Measurements from ENCODE around the gene PCDHAC2. TPM values are rescaled to one million over a fixed set of nuclear protein-coding genes. Genes with fewer than 3 reads are reported as not detected.

PCDHAC2 gene
- polyA plus RNA-seq, 2 donors: 0.02 to 0.06 TPM

DNA sequence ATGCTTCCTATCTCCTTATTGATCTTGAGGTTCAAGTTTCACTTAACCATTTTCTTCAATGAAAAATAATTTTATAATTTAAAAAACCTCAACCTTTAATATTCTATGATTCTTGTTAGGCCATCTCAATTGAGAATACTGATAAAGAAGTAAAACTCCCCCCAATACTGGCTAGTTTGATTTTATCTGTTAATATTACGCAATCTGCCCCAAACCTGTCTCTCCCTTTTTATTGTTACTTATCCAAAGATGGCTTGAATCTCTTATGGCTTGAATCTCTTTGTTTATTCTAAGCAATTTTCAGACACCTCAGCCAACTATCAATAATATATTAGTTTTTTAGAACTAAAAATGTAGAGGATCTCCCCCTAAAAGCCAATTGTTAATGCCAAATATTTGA lies 4.1 kb upstream of the PCDHAC2 start:
- peaks cover 1 to 9% of the 10 kb centered on the region in 2 donors for H3K4me1 ChIP-seq (ENCODE audit: control insufficient read depth in 2 of 2, insufficient read depth in 2 of 2, low read length in 1 of 2)
- H3K9me3 ChIP-seq (ENCODE audit: control insufficient read depth in 2 of 2, insufficient read depth in 1 of 2, low read depth in 1 of 2, low read length in 1 of 2): no peaks in the 10 kb centered on the region
- no peak overlapping the region for H3K4me3 ChIP-seq (ENCODE audit: low read depth in 1 of 2, low read length in 2 of 2)
- no peaks in the 10 kb centered on the region for H3K36me3 ChIP-seq (ENCODE audit: control insufficient read depth in 2 of 2, insufficient read depth in 2 of 2, low read length in 1 of 2)
- no peak overlapping the region for H3K27ac ChIP-seq (ENCODE audit: low read depth in 2 of 2, low read length in 1 of 2)
- 81 to 89% methylated on average over 1 of the region's 1 CpG for WGBS, 2 donors
- peaks cover 0 to 3% of the 10 kb centered on the region in 2 donors for H3K27me3 ChIP-seq (ENCODE audit: control insufficient read depth in 1 of 2, insufficient read depth in 2 of 2, low read length in 2 of 2)

DNA sequence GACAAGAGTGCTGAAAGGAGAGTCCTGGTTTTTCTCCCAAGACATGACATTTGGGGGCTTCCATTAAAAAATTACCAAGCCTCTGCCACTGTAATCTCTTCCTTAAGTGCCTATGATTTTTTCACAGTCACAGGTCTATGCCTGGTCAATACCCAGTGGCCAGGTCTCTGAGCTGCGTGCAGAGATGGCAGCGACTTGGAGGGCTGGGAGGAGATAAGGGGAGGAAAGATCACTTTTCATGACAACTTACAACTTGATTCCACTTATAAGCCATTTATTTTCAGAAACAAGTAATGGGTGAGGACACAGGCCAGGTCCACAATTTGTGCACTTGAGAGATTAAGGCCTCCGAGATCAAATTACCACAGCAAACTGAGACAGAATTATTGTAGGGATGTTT lies 1.9 kb upstream of the PCDHAC2 start:
- Histone ChIP-seq H3K36me3 (ENCODE audit: control insufficient read depth in 2 of 2, insufficient read depth in 2 of 2, low read length in 1 of 2) (no peaks in the 10 kb centered on the region), H3K4me1 (ENCODE audit: control insufficient read depth in 2 of 2, insufficient read depth in 2 of 2, low read length in 1 of 2) (peaks cover 3 to 9% of the 10 kb centered on the region in 2 donors), H3K27ac (ENCODE audit: low read depth in 2 of 2, low read length in 1 of 2) (no peak overlapping the region), H3K4me3 (ENCODE audit: low read depth in 1 of 2, low read length in 2 of 2) (no peak overlapping the region), H3K9me3 (ENCODE audit: control insufficient read depth in 2 of 2, insufficient read depth in 1 of 2, low read depth in 1 of 2, low read length in 1 of 2) (no peaks in the 10 kb centered on the region), H3K27me3 (ENCODE audit: control insufficient read depth in 1 of 2, insufficient read depth in 2 of 2, low read length in 2 of 2) (peaks cover 0 to 3% of the 10 kb centered on the region in 2 donors)
- 63 to 73% methylated on average over 3 of the region's 3 CpGs for WGBS, 2 donors

DNA sequence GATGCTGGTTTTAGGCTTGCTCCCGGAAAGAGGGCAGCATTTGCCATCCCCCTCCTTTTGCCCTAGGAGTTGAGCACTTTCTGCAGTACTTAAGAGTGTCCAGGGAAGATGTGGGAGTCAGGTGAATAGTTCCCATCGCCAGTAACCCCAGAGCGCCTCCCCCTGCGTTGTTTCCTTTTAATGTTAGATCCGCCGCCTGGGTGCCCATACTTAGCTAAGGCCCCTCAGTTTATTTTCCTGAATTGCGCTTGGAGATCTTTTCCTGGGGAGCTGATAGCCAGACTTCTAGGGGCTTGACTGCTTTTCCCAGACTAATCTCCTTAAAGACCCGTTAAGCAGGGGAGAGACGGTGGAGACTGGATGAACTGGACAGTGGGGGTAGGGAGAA lies 377 bp upstream of the PCDHAC2 start:
- Histone ChIP-seq H3K27ac (ENCODE audit: low read depth in 2 of 2, low read length in 1 of 2) (no peak overlapping the region), H3K27me3 (ENCODE audit: control insufficient read depth in 1 of 2, insufficient read depth in 2 of 2, low read length in 2 of 2) (peaks cover 0 to 3% of the 10 kb centered on the region in 2 donors), H3K9me3 (ENCODE audit: control insufficient read depth in 2 of 2, insufficient read depth in 1 of 2, low read depth in 1 of 2, low read length in 1 of 2) (no peaks in the 10 kb centered on the region), H3K4me1 (ENCODE audit: control insufficient read depth in 2 of 2, insufficient read depth in 2 of 2, low read length in 1 of 2) (peaks cover 3 to 9% of the 10 kb centered on the region in 2 donors), H3K36me3 (ENCODE audit: control insufficient read depth in 2 of 2, insufficient read depth in 2 of 2, low read length in 1 of 2) (no peaks in the 10 kb centered on the region), H3K4me3 (ENCODE audit: low read depth in 1 of 2, low read length in 2 of 2) (peak overlapping the region; percentile 40 to 50)
- WGBS, 2 donors: 3 to 4% methylated on average over 9 of the region's 9 CpGs

DNA sequence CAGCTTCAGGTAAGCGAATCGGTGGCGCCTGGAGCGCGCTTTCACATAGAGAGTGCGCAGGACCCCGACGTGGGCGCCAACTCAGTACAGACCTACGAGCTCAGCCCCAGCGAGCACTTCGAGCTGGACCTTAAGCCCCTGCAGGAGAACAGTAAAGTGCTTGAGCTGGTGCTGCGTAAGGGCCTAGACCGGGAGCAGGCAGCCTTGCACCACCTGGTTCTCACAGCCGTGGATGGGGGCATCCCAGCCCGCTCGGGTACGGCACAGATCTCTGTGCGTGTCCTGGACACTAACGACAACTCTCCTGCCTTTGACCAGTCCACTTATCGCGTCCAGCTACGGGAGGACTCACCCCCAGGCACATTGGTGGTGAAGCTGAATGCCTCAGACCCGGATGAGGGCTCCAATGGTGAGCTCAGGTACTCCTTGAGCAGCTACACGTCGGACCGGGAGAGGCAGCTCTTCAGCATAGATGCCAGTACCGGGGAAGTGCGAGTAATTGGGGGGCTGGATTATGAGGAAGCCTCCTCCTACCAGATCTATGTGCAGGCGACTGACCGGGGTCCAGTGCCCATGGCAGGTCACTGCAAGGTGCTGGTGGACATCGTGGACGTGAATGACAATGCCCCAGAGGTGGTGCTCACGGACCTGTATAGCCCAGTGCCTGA lies 1.1 kb downstream of the PCDHAC2 start:
- peak overlapping the region; percentile 40 to 50 for H3K4me3 ChIP-seq (ENCODE audit: low read depth in 1 of 2, low read length in 2 of 2)
- H3K27me3 ChIP-seq (ENCODE audit: control insufficient read depth in 1 of 2, insufficient read depth in 2 of 2, low read length in 2 of 2): peaks cover 0 to 3% of the 10 kb centered on the region in 2 donors
- H3K4me1 ChIP-seq (ENCODE audit: control insufficient read depth in 2 of 2, insufficient read depth in 2 of 2, low read length in 1 of 2): peaks cover 3 to 9% of the 10 kb centered on the region in 2 donors
- no peaks in the 10 kb centered on the region for H3K9me3 ChIP-seq (ENCODE audit: control insufficient read depth in 2 of 2, insufficient read depth in 1 of 2, low read depth in 1 of 2, low read length in 1 of 2)
- WGBS, 2 donors: 29 to 34% methylated on average over 34 of the region's 34 CpGs
- H3K27ac ChIP-seq (ENCODE audit: low read depth in 2 of 2, low read length in 1 of 2): no peak overlapping the region
- no peaks in the 10 kb centered on the region for H3K36me3 ChIP-seq (ENCODE audit: control insufficient read depth in 2 of 2, insufficient read depth in 2 of 2, low read length in 1 of 2)

DNA sequence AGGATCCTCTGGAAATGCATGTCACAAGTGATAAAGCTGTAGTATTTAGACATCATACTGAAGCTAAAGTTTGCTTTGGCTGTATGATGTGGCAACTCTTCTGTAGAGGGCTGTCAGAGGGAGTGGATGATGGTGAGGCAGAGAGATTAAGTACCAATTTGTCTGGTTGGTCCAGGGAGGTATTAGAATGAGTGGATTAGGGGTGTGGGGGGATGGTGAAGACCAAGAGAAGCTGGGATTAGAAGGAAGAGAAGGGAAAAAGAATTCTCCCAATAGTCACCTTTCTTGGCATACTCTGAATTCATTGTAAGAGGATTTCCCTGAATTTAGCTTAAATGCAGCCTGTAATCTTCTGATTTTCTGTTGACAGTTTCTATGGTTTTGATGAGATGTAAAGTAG lies 3.6 kb downstream of the PCDHAC2 start:
- no peaks in the 10 kb centered on the region for H3K36me3 ChIP-seq (ENCODE audit: control insufficient read depth in 2 of 2, insufficient read depth in 2 of 2, low read length in 1 of 2)
- H3K27ac ChIP-seq (ENCODE audit: low read depth in 2 of 2, low read length in 1 of 2): no peak overlapping the region
- no peaks in the 10 kb centered on the region for H3K9me3 ChIP-seq (ENCODE audit: control insufficient read depth in 2 of 2, insufficient read depth in 1 of 2, low read depth in 1 of 2, low read length in 1 of 2)
- H3K4me3 ChIP-seq (ENCODE audit: low read depth in 1 of 2, low read length in 2 of 2): no peak overlapping the region
- peaks cover 3 to 9% of the 10 kb centered on the region in 2 donors for H3K4me1 ChIP-seq (ENCODE audit: control insufficient read depth in 2 of 2, insufficient read depth in 2 of 2, low read length in 1 of 2)
- peaks cover 0 to 3% of the 10 kb centered on the region in 2 donors for H3K27me3 ChIP-seq (ENCODE audit: control insufficient read depth in 1 of 2, insufficient read depth in 2 of 2, low read length in 2 of 2)

DNA sequence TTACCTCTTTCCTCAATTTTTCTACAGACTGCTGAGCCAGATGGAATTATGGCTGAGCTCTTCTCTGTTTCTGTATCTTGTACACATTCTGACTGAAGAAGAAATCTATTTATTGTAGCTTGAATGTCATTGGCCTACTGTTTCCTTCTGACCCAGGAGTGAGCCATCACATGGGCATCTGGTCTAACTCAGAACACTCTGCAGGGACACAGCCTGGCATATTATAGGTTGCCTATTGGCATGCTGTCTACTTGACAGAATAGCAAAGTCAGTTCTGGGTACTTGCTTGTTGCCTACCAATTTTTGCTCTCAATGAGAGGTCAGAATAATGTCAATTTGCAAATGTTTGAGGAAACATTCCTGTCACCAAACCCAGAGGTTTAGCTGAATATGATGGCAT lies 7.3 kb downstream of the PCDHAC2 start:
- Histone ChIP-seq H3K4me1 (ENCODE audit: control insufficient read depth in 2 of 2, insufficient read depth in 2 of 2, low read length in 1 of 2) (no peaks in the 10 kb centered on the region), H3K27ac (ENCODE audit: low read depth in 2 of 2, low read length in 1 of 2) (no peak overlapping the region), H3K9me3 (ENCODE audit: control insufficient read depth in 2 of 2, insufficient read depth in 1 of 2, low read depth in 1 of 2, low read length in 1 of 2) (no peaks in the 10 kb centered on the region), H3K36me3 (ENCODE audit: control insufficient read depth in 2 of 2, insufficient read depth in 2 of 2, low read length in 1 of 2) (no peaks in the 10 kb centered on the region), H3K4me3 (ENCODE audit: low read depth in 1 of 2, low read length in 2 of 2) (no peak overlapping the region), H3K27me3 (ENCODE audit: control insufficient read depth in 1 of 2, insufficient read depth in 2 of 2, low read length in 2 of 2) (no peaks in the 10 kb centered on the region)

DNA sequence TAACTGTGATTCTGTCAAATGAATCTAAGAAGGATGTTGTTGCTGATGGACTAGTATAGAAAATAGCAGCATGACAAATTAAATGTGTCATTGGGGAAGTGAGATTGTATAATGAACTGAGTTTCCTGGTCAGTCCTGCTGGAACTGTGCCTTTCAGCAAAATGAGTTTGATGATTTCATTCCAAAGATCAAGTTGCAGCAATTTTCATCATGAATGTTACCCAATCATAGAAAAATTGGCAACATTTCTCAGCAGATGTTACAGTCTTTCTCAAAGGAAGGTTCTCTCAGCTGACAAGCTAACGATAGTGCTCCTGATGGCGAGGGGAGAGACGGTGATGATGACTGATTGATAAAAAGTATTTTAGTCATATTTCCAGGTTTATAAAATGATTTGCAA lies 10.7 kb downstream of the PCDHAC2 start:
- Histone ChIP-seq H3K9me3 (ENCODE audit: control insufficient read depth in 2 of 2, insufficient read depth in 1 of 2, low read depth in 1 of 2, low read length in 1 of 2) (no peaks in the 10 kb centered on the region), H3K4me1 (ENCODE audit: control insufficient read depth in 2 of 2, insufficient read depth in 2 of 2, low read length in 1 of 2) (no peaks in the 10 kb centered on the region), H3K27me3 (ENCODE audit: control insufficient read depth in 1 of 2, insufficient read depth in 2 of 2, low read length in 2 of 2) (no peaks in the 10 kb centered on the region), H3K36me3 (ENCODE audit: control insufficient read depth in 2 of 2, insufficient read depth in 2 of 2, low read length in 1 of 2) (no peaks in the 10 kb centered on the region), H3K27ac (ENCODE audit: low read depth in 2 of 2, low read length in 1 of 2) (no peak overlapping the region), H3K4me3 (ENCODE audit: low read depth in 1 of 2, low read length in 2 of 2) (no peak overlapping the region)
- WGBS, 2 donors: 68 to 77% methylated on average over 3 of the region's 3 CpGs

DNA sequence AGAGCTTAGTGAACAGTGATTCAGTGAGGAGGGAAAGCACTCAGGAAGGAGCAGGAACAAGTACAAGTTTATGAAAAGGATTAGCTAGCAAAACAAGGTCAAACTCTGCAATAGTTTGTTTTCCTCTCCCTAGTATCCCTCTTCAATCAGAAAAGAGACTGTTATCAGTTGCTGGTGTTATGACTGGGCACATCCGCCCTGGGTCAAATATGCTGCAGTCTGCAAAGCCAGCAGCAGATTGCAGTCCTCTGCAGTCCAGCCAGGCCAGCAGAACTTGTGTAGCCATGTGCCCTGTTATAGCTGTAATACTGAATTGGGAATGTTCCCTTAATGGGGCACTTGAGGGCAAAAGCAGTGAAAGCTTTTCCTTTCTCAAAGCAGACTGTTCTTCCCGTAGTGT lies 12.0 kb downstream of the PCDHAC2 start:
- no peak overlapping the region for H3K4me3 ChIP-seq (ENCODE audit: low read depth in 1 of 2, low read length in 2 of 2)
- no peaks in the 10 kb centered on the region for H3K36me3 ChIP-seq (ENCODE audit: control insufficient read depth in 2 of 2, insufficient read depth in 2 of 2, low read length in 1 of 2)
- WGBS, 2 donors: 64 to 66% methylated on average over 2 of the region's 2 CpGs
- H3K27me3 ChIP-seq (ENCODE audit: control insufficient read depth in 1 of 2, insufficient read depth in 2 of 2, low read length in 2 of 2): no peaks in the 10 kb centered on the region
- no peaks in the 10 kb centered on the region for H3K4me1 ChIP-seq (ENCODE audit: control insufficient read depth in 2 of 2, insufficient read depth in 2 of 2, low read length in 1 of 2)
- H3K27ac ChIP-seq (ENCODE audit: low read depth in 2 of 2, low read length in 1 of 2): no peak overlapping the region
- H3K9me3 ChIP-seq (ENCODE audit: control insufficient read depth in 2 of 2, insufficient read depth in 1 of 2, low read depth in 1 of 2, low read length in 1 of 2): no peaks in the 10 kb centered on the region

DNA sequence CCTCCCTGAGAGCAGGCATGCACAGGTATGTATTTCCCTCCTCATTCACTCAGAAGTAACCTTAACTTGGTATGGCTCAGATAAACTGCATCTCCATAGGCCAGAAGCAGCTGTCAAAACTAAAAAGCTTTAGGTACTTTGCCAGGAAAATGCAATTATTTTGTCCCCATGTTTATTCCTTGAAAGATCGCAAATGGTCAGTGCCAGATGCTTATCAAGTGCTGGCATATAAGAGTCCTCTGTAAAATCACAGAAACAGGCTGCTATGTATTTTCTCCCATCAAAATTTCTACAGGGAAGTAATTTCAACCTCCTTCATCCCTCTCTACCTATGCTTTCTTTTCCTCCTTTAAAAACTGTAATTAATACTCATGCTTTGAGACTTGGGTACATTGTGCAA lies 12.7 kb downstream of the PCDHAC2 start:
- 84 to 94% methylated on average over 1 of the region's 1 CpG for WGBS, 2 donors
- Histone ChIP-seq H3K36me3 (ENCODE audit: control insufficient read depth in 2 of 2, insufficient read depth in 2 of 2, low read length in 1 of 2) (no peaks in the 10 kb centered on the region), H3K27ac (ENCODE audit: low read depth in 2 of 2, low read length in 1 of 2) (no peak overlapping the region), H3K4me3 (ENCODE audit: low read depth in 1 of 2, low read length in 2 of 2) (no peak overlapping the region), H3K4me1 (ENCODE audit: control insufficient read depth in 2 of 2, insufficient read depth in 2 of 2, low read length in 1 of 2) (no peaks in the 10 kb centered on the region), H3K9me3 (ENCODE audit: control insufficient read depth in 2 of 2, insufficient read depth in 1 of 2, low read depth in 1 of 2, low read length in 1 of 2) (no peaks in the 10 kb centered on the region), H3K27me3 (ENCODE audit: control insufficient read depth in 1 of 2, insufficient read depth in 2 of 2, low read length in 2 of 2) (no peaks in the 10 kb centered on the region)

DNA sequence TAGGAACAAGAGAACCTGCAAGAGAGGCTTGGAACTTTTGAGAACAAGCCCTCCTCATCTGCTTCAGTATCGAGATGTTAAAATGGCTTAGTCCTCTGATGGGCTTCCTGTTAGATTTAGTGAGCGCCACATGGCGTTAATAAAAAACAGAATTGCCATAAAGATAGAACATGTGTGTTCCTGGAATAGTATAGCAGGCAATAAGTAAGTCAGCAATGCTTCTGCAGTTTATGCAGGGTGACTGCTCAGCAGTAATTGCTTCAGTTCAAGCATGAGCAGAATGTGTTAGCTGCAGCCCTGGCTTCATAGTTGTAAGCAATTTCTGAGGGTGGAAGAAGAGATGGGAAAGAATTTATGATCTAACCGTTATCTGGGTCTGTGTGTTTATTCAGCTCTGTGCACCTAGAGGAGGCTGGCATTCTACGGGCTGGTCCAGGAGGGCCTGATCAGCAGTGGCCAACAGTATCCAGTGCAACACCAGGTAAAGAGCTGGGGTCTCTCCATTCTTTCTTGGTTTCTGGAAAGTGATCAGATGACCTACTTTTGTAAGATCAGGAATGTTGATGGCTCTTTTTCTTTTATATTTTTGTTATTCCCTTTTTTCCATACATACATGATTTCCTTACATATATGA lies 15.9 kb downstream of the PCDHAC2 start:
- H3K9me3 ChIP-seq (ENCODE audit: control insufficient read depth in 2 of 2, insufficient read depth in 1 of 2, low read depth in 1 of 2, low read length in 1 of 2): no peaks in the 10 kb centered on the region
- 82 to 88% methylated on average over 5 of the region's 5 CpGs for WGBS, 2 donors
- no peaks in the 10 kb centered on the region for H3K4me1 ChIP-seq (ENCODE audit: control insufficient read depth in 2 of 2, insufficient read depth in 2 of 2, low read length in 1 of 2)
- H3K4me3 ChIP-seq (ENCODE audit: low read depth in 1 of 2, low read length in 2 of 2): no peak overlapping the region
- H3K27me3 ChIP-seq (ENCODE audit: control insufficient read depth in 1 of 2, insufficient read depth in 2 of 2, low read length in 2 of 2): no peaks in the 10 kb centered on the region
- H3K36me3 ChIP-seq (ENCODE audit: control insufficient read depth in 2 of 2, insufficient read depth in 2 of 2, low read length in 1 of 2): no peaks in the 10 kb centered on the region
- H3K27ac ChIP-seq (ENCODE audit: low read depth in 2 of 2, low read length in 1 of 2): no peak overlapping the region
